ENCODE measurements around the gene PHETA1.

Gene PHETA1

DNA sequence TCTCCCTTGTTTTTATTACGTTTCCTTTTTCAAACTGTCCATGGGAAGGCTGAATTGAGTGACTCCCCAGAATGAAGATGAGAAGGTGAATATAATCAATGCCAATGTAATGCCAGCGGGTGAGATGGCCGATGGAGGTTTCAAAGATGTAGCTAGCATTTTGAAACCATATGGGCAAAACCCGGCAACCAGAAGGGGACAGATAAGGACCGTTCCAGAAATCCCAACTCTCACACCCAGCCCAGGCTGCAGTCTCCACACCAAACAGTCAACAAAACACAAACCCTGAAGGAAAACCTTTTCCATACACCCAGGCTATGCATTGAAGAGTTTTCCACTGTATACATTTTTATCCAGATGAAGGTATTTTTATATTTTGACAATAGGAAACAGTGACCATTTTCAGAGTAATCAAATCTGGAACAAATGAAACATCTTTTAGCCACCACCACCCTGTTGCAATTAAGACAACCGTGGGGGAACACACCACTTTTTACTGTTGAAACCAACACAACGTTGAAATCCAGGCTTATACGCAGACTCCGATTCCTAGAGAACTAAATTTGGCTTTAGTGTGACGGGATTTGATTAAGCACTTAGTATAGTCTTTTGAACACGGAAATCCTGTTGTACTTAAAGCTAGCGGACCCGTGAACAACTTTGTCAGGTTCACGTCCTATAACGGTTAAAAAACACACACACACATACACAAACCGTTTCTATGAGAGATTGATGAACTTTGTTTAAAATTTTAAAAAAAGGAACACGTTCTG lies 19.0 kb downstream of the PHETA1 start:
- ChIA-PET CTCF (interaction anchor here (1.5 kb wide), 1 partner anchor 47 kb away, joined by 5 read pairs; no protein-coding TSS in a partner anchor), POLR2A (no interaction called here)
- H3K4me3 ChIP-seq (ENCODE audit: low read depth, low read length) = no peak overlapping the region
- no peak for DNase-seq (ENCODE audit: low read depth, low spot score)
- TF ChIP-seq, protein P1, sequence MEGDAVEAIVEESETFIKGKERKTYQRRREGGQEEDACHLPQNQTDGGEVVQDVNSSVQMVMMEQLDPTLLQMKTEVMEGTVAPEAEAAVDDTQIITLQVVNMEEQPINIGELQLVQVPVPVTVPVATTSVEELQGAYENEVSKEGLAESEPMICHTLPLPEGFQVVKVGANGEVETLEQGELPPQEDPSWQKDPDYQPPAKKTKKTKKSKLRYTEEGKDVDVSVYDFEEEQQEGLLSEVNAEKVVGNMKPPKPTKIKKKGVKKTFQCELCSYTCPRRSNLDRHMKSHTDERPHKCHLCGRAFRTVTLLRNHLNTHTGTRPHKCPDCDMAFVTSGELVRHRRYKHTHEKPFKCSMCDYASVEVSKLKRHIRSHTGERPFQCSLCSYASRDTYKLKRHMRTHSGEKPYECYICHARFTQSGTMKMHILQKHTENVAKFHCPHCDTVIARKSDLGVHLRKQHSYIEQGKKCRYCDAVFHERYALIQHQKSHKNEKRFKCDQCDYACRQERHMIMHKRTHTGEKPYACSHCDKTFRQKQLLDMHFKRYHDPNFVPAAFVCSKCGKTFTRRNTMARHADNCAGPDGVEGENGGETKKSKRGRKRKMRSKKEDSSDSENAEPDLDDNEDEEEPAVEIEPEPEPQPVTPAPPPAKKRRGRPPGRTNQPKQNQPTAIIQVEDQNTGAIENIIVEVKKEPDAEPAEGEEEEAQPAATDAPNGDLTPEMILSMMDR (IDR thresholded peaks at IDR 0.05; ENCODE audit: insufficient read depth, low read length, missing control alignments) = no peak

DNA sequence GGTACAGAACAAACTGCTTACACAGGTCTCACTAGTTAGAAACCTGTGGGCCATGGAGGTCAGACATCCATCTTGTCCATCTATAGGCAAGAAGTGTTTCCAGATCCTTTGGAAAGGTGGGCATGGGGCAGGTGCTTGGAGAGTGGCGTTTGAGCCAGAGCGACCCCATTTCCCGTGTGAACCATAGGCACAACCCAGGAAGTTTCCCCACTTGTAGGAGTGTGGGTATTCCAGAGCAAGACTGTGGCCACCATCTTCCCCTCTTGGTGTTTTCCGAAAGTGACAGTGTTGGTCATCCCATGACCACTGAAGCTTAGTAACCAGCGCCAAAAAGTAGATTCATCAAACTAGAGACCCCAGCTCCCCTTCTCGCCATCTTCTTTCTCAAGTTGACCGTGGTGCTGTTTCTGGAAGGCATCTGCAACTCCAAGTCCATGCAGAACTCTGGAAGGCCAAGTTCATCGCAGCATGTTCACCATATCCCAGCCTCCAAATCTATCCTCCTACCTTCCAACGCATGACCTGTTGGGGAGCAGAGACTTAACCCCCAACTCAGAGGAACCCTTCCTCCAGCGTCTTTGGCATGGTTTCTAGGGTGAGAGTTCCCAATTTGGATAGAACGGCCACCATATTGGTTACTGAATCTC lies 19.7 kb downstream of the PHETA1 start:
- TF ChIP-seq, protein P1 (IDR thresholded peaks at IDR 0.05; ENCODE audit: insufficient read depth, low read length, missing control alignments) = no peak
- no peak overlapping the region for H3K4me3 ChIP-seq (ENCODE audit: low read depth, low read length)
- no peak for DNase-seq (ENCODE audit: low read depth, low spot score)
- CTCF ChIA-PET = no interaction called here
- POLR2A ChIA-PET = no interaction called here

DNA sequence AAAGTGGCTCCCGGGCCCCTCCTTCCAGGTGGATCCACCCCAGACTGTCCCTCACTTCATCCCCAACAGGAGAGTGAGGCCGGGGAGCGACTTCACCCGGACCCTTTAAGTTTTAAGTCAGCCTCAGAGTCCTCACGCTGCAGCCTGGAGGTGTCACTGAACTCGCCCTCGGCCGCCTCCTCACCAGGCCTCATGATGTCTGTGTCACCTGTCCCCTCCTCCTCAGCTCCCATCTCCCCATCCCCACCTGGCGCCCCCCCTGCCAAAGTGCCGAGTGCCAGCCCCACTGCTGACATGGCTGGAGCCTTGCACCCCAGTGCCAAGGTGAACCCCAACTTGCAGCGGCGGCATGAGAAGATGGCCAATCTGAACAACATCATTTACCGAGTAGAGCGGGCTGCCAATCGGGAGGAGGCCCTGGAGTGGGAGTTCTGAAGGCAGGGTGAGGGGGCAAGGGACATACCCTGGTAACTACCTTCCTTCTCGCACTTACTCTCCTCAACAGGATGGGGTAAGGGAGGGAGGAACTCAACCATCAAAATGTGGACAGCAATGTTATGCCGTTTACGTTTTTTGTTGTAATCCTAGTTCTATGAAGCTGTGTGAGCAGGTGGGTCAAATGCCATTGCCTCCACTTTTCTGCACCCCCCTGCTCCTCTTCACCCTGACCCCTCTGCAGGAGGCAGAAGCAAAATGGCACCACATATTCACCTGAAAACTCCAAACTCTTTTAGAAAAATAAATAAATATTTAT lies 20.8 kb downstream of the PHETA1 start:
- H3K4me3 ChIP-seq (ENCODE audit: low read depth, low read length) = no peak overlapping the region
- ChIA-PET POLR2A (no interaction called here), CTCF (no interaction called here)
- DNase-seq (ENCODE audit: low read depth, low spot score) = no peak
- TF ChIP-seq, protein P1 (IDR thresholded peaks at IDR 0.05; ENCODE audit: insufficient read depth, low read length, missing control alignments) = no peak

DNA sequence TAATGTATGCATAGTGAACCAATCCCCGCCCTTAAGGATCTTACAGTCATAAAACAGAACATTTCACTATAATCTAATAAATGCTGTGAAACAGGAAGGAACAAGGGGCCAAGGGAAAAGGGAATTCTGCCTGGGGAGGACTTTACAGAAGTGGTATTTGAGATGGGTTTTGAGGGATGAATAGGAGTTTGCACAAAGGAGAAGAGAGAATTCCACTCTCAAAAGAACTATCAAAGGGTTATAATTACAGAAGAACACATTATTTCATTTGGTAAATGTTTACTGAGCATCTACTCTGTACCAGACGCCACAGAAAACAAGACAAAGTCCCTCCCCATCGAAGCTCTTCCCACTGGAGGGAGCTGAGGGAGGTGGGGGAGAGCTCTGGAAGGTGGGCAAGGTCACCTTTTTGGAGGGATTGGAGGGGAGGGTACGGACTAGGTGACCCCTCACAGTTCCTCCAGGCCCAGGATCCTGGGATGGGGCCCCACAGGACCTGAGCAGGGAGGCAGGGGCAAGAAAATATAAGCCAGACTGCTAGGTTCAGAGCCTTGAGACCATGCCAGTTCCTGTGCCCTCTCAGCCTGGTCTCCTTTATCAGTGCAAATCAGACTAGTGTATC lies 24.5 kb downstream of the PHETA1 start:
- H3K4me3 ChIP-seq (ENCODE audit: low read depth, low read length) = no peak overlapping the region
- DNase-seq (ENCODE audit: low read depth, low spot score) = no peak
- TF ChIP-seq, protein P1 (IDR thresholded peaks at IDR 0.05; ENCODE audit: insufficient read depth, low read length, missing control alignments) = no peak
- CTCF ChIA-PET = no interaction called here
- POLR2A ChIA-PET = no interaction called here

DNA sequence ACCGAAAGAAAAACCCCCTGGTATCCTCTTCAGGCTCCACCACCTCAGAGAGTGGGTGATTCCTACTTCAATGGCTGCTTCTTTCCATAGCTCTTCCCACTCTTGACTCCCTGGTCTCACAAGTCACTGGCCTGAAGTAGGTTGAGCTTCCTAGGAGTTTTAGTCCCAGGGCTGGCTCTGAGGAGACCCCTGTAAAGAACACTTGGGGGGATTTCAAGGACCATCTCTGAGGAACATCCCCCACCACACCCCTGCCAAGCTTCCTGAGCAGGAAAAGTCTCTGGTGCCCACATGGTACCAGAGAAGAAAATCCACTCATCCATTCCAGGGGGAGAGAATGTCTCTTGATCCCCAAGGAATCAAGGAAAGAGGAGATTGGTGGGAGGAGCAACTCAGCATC lies 25.7 kb downstream of the PHETA1 start:
- H3K4me3 ChIP-seq (ENCODE audit: low read depth, low read length) = no peak overlapping the region
- DNase-seq (ENCODE audit: low read depth, low spot score) = no peak
- CTCF ChIA-PET = no interaction called here
- TF ChIP-seq, protein P1 (IDR thresholded peaks at IDR 0.05; ENCODE audit: insufficient read depth, low read length, missing control alignments) = no peak
- POLR2A ChIA-PET = no interaction called here

DNA sequence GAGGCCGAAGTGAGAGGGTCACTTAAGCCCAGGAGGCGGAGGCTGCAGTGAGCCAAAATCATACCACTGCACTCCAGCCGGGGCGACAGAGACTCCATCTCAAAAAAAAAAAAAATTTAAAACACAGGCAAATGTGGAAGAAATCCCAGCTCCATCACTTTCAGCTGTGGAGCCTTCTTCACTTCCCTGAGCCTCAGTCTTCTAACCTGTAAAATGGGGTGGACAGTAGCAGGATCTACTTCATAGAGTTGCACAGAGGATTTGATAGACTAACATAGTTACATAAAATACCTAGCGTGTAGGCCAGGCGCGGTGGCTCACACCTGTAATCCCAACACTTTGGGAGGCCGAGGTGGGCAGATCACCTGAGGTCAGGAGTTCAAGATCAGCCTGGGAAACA lies 26.5 kb downstream of the PHETA1 start:
- no peak overlapping the region for H3K4me3 ChIP-seq (ENCODE audit: low read depth, low read length)
- TF ChIP-seq, protein P1 (IDR thresholded peaks at IDR 0.05; ENCODE audit: insufficient read depth, low read length, missing control alignments) = no peak
- ChIA-PET POLR2A (no interaction called here), CTCF (no interaction called here)
- DNase-seq (ENCODE audit: low read depth, low spot score) = no peak
